GM21367 (cell line): ENCODE results near the gene MOGAT3.

Experiments
- ATAC-seq: cut with Tn5 transposase; IDR thresholded peaks from one replicate; pipeline ENCODE4 v1.9.1; 2021; ENCODE audit not compliant: unreplicated experiment

The MOGAT3 gene

GRCh38 chr7:101234636-101235035, 33.8 kb upstream of the MOGAT3 start:
- no peak for ATAC-seq

DNA sequence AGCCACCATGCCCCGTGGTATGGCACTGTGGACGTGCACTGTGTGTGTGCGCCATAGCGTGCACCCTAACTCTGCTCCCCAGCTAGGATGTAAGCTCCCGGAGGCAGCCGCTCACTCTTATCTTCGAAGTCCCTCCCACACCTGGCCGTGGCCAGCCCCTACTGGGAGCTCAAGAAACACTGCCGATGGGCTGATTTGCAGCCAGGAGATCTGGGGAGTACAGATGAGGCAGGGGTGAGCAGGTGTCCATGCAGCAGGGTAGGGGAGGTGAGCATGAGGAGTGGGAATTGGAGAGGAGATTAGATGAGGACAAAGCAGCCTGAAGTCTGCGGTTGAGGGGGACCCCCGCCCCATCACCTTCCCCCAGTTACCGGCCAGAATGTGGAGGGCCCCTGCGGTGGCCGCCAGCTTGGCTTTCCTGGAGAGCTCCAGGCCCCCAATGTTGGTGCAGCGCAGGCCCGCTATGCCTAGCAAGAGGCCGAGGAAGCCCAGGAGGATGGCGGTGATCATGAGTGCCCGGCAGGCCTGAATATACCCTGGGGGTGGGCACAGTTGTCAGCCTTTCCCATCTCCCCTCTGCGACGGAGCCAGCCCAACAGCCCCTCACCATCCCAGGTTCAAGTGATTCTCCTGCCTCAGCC, 33.2 kb upstream of the MOGAT3 start:
- no peak for ATAC-seq

GRCh38 chr7:101232141-101232850, 31.5 kb upstream of the MOGAT3 start:
- ATAC-seq, result no peak

GRCh38 chr7:101231644-101232043, 30.8 kb upstream of the MOGAT3 start:
- ATAC-seq, result no peak

- no peak for ATAC-seq
These were observed 25.9 kb upstream of the MOGAT3 start for GRCh38 chr7:101226721-101227120.

- ATAC-seq, result no peak
These were observed 24.8 kb upstream of the MOGAT3 start for GRCh38 chr7:101225650-101226049.

DNA sequence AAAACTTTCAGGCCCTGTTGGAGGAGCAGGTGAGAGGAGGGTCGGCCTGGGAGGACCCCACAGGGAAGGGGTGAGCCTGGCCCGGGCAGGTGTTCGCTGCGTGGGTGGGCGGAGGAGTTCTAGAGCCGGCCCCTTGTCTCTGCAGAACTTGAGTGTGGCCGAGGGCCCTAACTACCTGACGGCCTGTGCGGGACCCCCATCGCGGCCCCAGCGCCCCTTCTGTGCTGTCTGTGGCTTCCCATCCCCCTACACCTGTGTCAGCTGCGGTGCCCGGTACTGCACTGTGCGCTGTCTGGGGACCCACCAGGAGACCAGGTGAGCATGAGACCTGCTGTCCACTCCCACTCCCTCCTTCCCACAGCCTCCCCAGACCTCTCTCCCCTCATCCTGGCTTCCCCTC, 22.7 kb upstream of the MOGAT3 start:
- no peak for ATAC-seq

DNA sequence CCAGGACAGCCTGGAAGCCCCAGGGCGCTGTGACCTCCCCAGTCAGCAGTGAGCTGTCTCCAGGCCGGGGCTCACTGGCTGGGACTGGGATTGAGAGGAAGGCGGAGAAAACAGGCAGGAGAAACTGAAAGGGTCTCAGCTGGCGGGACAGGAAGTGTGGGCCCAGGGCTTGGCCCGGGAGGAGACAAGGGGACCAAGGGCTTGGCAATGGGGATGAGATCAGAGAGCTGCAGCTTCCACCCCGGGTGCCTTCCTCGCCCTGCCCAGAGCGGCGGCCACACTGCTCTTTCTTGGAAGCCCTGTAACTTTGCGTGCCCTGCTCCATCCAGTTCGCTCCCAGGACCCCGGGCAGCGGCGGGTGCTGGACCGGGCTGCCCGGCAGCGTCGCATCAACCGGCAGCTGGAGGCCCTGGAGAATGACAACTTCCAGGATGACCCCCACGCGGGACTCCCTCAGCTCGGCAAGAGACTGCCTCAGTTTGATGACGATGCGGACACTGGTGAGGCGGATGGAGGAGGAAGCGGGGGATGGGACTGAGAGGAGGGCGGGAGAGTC, 21.5 kb upstream of the MOGAT3 start:
- ATAC-seq, result no peak

- ATAC-seq, result no peak
These were observed 19.5 kb upstream of the MOGAT3 start for GRCh38 chr7:101220295-101220694.

GRCh38 chr7:101218236-101219125, 17.6 kb upstream of the MOGAT3 start:
- ATAC-seq, result no peak

- peak; percentile 59 for ATAC-seq
These were observed 16.8 kb upstream of the MOGAT3 start, which contains the start of the genes PLOD3 and ZNHIT1 for GRCh38 chr7:101217388-101218235. TSS of gene PLOD3 (minus strand) at chr7:101217581. CDS start at chr7:101217274, 307 bp downstream. TSS of gene ZNHIT1 (plus strand) at chr7:101218165. CDS start at chr7:101218196, 31 bp downstream.

- peak; percentile 17 for ATAC-seq
These were observed 16.1 kb upstream of the MOGAT3 start for GRCh38 chr7:101216860-101217387.

GRCh38 chr7:101216001-101216859, 15.4 kb upstream of the MOGAT3 start:
- ATAC-seq, result no peak

GRCh38 chr7:101212014-101212413, 11.2 kb upstream of the MOGAT3 start:
- ATAC-seq, result no peak

DNA sequence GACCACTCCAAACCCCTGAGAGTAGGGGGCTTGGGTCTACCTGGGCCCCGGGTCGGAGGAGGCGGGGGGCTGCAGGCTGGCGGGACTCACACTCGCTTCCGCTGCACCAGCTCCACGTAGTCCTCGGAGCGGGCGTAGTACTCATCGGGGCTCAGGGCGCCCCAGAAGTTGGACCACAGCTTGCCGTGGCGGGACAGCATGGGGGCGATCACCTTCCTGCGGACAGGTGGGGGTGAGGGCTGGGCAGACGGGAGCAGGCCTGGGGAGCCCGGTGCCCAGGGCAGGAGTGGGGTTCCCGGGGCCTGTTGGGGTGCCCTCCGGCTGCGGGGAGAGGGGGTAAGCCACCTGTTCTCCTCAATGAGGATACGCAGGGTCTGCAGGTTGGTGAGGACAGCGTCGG, 10.7 kb upstream of the MOGAT3 start:
- ATAC-seq, result no peak

DNA sequence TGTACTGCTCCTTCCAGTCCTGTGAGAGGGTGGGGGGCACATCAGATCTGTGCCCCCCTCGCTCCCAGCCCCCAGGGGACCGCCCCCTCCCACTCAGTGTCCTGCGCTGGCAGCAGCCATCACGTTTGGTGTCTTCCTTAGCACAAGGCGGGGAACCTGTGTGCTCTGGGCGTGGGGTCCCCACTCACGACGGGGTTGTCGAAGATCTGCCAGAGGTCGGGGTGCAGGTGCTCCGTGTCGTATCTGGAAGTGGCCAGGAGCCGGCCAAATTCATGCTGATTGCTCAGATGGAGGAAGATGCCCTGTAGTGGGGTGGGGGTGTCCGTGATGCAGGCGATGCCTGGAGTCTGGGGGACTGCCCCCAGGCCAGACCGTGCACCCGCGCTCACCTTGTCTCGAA, 9.3 kb upstream of the MOGAT3 start:
- ATAC-seq, result no peak

GRCh38 chr7:101208794-101209193, 8.0 kb upstream of the MOGAT3 start:
- no peak for ATAC-seq

DNA sequence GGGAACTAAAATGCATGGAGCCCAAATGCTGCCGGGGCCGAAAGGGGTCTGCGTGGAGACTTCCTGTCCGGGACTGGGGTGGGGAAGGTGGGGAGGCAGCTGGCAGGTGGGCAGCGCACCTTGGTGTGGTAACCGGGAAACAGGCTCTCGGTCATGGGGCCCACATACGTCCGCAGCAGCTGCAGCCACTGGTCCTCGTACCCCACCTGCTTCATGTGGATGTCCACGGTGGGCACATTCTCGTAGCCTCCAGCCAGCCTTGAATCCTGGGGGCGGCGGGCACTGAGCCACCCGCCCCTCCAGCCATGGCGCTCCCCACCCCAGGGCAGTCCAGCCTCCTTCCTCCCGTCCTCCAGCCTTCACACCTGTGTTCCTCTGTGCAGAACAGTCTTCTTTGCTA, 6.6 kb upstream of the MOGAT3 start:
- ATAC-seq, result no peak

GRCh38 chr7:101206665-101207042, 5.8 kb upstream of the MOGAT3 start:
- ATAC-seq, result no peak
